OCI-LY7 (cell line): ENCODE data around the gene MYOZ1. TPM values are rescaled to one million over a fixed set of nuclear protein-coding genes. Genes with fewer than 3 reads are reported as not detected.

Experiments used
- BruUV-seq: library from RNA; stranded (reverse); fragments of 400-500 nt; replicated peaks from 2 replicates; lab custom pipeline; 2021; lab: Mats Ljungman, UMichigan
- CTCF ChIA-PET: fragments of 300-600 bp; sonication (Branson Sonifier 250); formaldehyde crosslinking; loops from one replicate; lab custom pipeline; 2022; ENCODE audit warnings: antibody characterized with exemption; ENCODE audit not compliant: unreplicated experiment; lab: Charles Lee
- POLR2A ChIA-PET: fragments of 300-600 bp; sonication (Branson Sonifier 250); formaldehyde crosslinking; loops from one replicate; lab custom pipeline; 2022; ENCODE audit warnings: antibody characterized with exemption; lab: Charles Lee
- DNase-seq: peaks from one replicate; pipeline ENCODE4 v3.0.0-alpha.2; 2015; ENCODE audit warnings: low spot score
- H2AFZ ChIP-seq: fragments of 200-600 bp; sonication (generic), shearing (Covaris generic); 2 replicates; pipeline ENCODE4 v1.6.1; 2014; ENCODE audit warnings: mild to moderate bottlenecking, antibody characterized with exemption, low read length, moderate library complexity
- H3K27ac ChIP-seq: fragments of 200-600 bp; sonication (generic); 2 replicates; pipeline ENCODE4 v1.5.1; 2014; ENCODE audit warnings: mixed run types, low read depth, mild to moderate bottlenecking, moderate library complexity, low read length, inconsistent platforms; ENCODE audit not compliant: poor library complexity, severe bottlenecking
- H3K36me3 ChIP-seq: fragments of 200-600 bp; sonication (generic); 2 replicates; pipeline ENCODE4 v1.6.1; 2014; ENCODE audit warnings: mild to moderate bottlenecking, antibody characterized with exemption, low read length, moderate library complexity, mixed read lengths; ENCODE audit not compliant: insufficient read depth
- H3K4me1 ChIP-seq: fragments of 200-600 bp; sonication (generic); 2 replicates; pipeline ENCODE4 v1.5.1; 2014; ENCODE audit warnings: mild to moderate bottlenecking, low read length; ENCODE audit not compliant: insufficient read depth, poor library complexity, severe bottlenecking
- H3K4me2 ChIP-seq: fragments of 200-600 bp; sonication (generic); 2 replicates; pipeline ENCODE4 v1.6.1; 2014; ENCODE audit warnings: mild to moderate bottlenecking, low read length
- H3K4me3 ChIP-seq: fragments of 200-600 bp; sonication (generic); 2 replicates; pipeline ENCODE4 v1.5.1; 2014; ENCODE audit warnings: mild to moderate bottlenecking, low read depth, low read length; ENCODE audit not compliant: poor library complexity, severe bottlenecking
- H3K79me2 ChIP-seq: fragments of 200-600 bp; sonication (generic); 2 replicates; pipeline ENCODE4 v1.6.1; 2016; ENCODE audit warnings: low read depth, mild to moderate bottlenecking, low read length, moderate library complexity, mixed read lengths; ENCODE audit not compliant: insufficient read depth
- H3K9me2 ChIP-seq: fragments of 200-600 bp; sonication (generic); 2 replicates; pipeline ENCODE4 v1.6.1; 2016; ENCODE audit warnings: mild to moderate bottlenecking, low read length, mixed read lengths; ENCODE audit not compliant: insufficient read depth
- H3K9me3 ChIP-seq: fragments of 200-600 bp; sonication (generic); 2 replicates; pipeline ENCODE4 v1.6.1; 2014; ENCODE audit warnings: mild to moderate bottlenecking, mixed run types, low read length, mixed read lengths
- H4K20me1 ChIP-seq: fragments of 200-600 bp; sonication (generic); 2 replicates; pipeline ENCODE4 v1.6.1; 2014; ENCODE audit warnings: mild to moderate bottlenecking, antibody characterized with exemption, low read length, moderate library complexity, mixed read lengths; ENCODE audit not compliant: insufficient read depth
- EZH2phosphoT487 ChIP-seq: fragments of 200-600 bp; sonication (generic); IDR thresholded peaks from 2 replicates; pipeline ENCODE4 v1.6.1; 2018; ENCODE audit warnings: low read depth, borderline replicate concordance, mild to moderate bottlenecking, mixed run types, antibody characterized with exemption, low read length, moderate library complexity, mixed read lengths
- intact Hi-C: fragments of 100-400 bp; cut with micrococcal nuclease; formaldehyde crosslinking; loops from one replicate; pipeline ENCODE4 v1.10.0; 2022; ENCODE audit not compliant: unreplicated experiment
- total RNA-seq, 2 experiments: library from RNA; depleted of rRNA in 1 of 2; stranded (reverse); fragments of >200 nt in 1 of 2; shearing (Covaris generic) in 1 of 2; gene quantifications; 2 replicates each; pipeline ENCODE4 v1.2.3, GENCODE V29; 2014 to 2022
- TF ChIP-seq, protein P1 (sequence below): fragments of 200-600 bp; sonication (generic); conservative IDR thresholded peaks from 2 replicates; pipeline ENCODE4 v1.5.1; 2014; ENCODE audit warnings: mild to moderate bottlenecking, antibody characterized with exemption, low read length, moderate library complexity, mixed read lengths

The MYOZ1 gene
- total RNA-seq, 2 experiments from 2014 or later, result not detected

DNA sequence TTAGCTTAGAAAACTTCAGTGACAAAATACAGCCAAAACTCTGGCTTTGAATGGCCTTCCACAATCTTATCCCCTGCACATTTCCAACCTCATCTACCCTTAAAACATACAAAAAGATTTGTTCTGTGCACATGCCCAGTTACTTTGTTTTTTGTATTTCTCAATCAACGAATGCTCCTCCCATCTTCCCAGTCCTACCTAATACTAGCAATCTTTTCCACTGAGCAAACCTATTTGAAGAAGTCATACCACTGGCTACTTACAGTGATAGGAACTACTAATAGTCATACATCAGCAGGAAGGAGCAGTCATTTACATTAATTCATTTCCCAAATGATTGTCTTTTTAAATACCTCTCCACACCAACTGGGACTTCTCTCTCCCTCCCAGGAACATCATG is 52.6 kb downstream of the MYOZ1 start:
- Histone ChIP-seq H3K4me1 (peaks cover 17% of the 10 kb centered on the region), H3K9me3 (no peaks in the 10 kb centered on the region), H3K9me2 (no peaks in the 10 kb centered on the region), H3K4me2 (no peak overlapping the region), H3K4me3 (no peak overlapping the region), H3K27ac (no peak overlapping the region), H2AFZ (no peak overlapping the region), H4K20me1 (no peaks in the 10 kb centered on the region), H3K79me2 (no peaks in the 10 kb centered on the region), H3K36me3 (no peaks in the 10 kb centered on the region)
- BruUV-seq, result no TSS peak
- intact Hi-C loops, result no loop called here
- CTCF ChIA-PET, result no interaction called here
- POLR2A ChIA-PET, result no interaction called here
- DNase-seq, result no peak
- TF ChIP-seq, protein P1, sequence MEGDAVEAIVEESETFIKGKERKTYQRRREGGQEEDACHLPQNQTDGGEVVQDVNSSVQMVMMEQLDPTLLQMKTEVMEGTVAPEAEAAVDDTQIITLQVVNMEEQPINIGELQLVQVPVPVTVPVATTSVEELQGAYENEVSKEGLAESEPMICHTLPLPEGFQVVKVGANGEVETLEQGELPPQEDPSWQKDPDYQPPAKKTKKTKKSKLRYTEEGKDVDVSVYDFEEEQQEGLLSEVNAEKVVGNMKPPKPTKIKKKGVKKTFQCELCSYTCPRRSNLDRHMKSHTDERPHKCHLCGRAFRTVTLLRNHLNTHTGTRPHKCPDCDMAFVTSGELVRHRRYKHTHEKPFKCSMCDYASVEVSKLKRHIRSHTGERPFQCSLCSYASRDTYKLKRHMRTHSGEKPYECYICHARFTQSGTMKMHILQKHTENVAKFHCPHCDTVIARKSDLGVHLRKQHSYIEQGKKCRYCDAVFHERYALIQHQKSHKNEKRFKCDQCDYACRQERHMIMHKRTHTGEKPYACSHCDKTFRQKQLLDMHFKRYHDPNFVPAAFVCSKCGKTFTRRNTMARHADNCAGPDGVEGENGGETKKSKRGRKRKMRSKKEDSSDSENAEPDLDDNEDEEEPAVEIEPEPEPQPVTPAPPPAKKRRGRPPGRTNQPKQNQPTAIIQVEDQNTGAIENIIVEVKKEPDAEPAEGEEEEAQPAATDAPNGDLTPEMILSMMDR, result no peak
- no peak for TF ChIP-seq EZH2phosphoT487

DNA sequence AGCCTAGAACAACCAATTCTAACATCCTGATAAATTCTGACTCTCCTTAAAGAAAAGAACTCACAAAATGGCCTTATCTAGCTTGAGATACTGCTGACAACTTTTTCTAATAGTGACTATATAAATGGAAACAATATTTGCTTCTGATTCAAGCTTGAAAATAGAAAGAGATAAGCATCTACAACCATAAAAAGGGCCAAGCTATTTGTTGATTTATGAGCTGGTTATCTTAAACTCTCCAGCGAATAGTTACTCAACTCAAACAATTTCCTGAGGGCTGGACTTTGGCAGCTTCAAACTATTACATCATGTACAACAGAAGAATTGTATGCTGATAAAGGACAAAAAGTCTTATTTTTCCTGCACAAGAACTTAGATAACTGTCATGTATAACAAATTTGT is 54.7 kb downstream of the MYOZ1 start:
- no peaks in the 10 kb centered on the region for H3K79me2 ChIP-seq
- ChIA-PET CTCF (no interaction called here), POLR2A (interaction anchor here (1.1 to 1.7 kb wide), 2 partner anchors 10 to 15 kb away, joined by 3 to 4 read pairs; no protein-coding TSS in a partner anchor)
- no peak overlapping the region for H3K4me2 ChIP-seq
- no peaks in the 10 kb centered on the region for H3K9me3 ChIP-seq
- no peak overlapping the region for H3K27ac ChIP-seq
- no TSS peak for BruUV-seq
- no peak overlapping the region for H2AFZ ChIP-seq
- TF ChIP-seq, protein P1, result no peak
- TF ChIP-seq EZH2phosphoT487, result no peak
- H4K20me1 ChIP-seq, result no peaks in the 10 kb centered on the region
- H3K4me1 ChIP-seq, result peaks cover 6% of the 10 kb centered on the region
- DNase-seq, result no peak
- no peaks in the 10 kb centered on the region for H3K9me2 ChIP-seq
- H3K4me3 ChIP-seq, result no peak overlapping the region
- no peaks in the 10 kb centered on the region for H3K36me3 ChIP-seq
- intact Hi-C loops, result no loop called here

DNA sequence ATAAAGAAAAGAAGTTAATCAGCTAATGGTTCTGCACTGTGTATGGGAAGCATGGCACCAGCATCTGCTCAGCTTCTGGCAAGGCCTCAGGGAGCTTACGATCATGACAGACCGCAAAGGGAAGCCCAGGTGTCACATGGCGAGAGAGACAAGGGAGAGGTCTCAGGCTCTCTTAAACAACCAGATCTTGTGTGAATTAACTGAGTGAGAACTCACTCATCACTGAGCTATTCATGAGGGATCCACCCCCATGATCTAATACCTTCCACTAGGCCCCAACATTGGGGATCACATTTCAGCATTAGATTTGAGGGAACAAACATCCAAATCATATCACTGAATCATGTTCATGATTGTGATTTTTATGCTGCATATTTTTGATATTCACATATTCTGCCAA is 55.9 kb downstream of the MYOZ1 start:
- no peak for DNase-seq
- Histone ChIP-seq H4K20me1 (no peaks in the 10 kb centered on the region), H2AFZ (no peak overlapping the region), H3K9me2 (no peaks in the 10 kb centered on the region), H3K4me3 (no peak overlapping the region), H3K27ac (no peak overlapping the region), H3K36me3 (no peaks in the 10 kb centered on the region), H3K9me3 (no peaks in the 10 kb centered on the region), H3K4me1 (no peaks in the 10 kb centered on the region), H3K4me2 (no peak overlapping the region), H3K79me2 (no peaks in the 10 kb centered on the region)
- BruUV-seq, result no TSS peak
- TF ChIP-seq, protein P1, result no peak
- TF ChIP-seq EZH2phosphoT487, result no peak
- CTCF ChIA-PET, result no interaction called here
- intact Hi-C loops, result no loop called here
- POLR2A ChIA-PET, result interaction anchor here (1.1 kb wide), 1 partner anchor 9 kb away, joined by 3 read pairs; no protein-coding TSS in a partner anchor
